ENCODE results near the gene NAA35.

The NAA35 gene

GRCh38 chr9:86061972-86062739, 121.2 kb downstream of the NAA35 start:
- in situ Hi-C loops (cut with MboI; ENCODE audit: low sequenced_read_pairs): no loop called here

GRCh38 chr9:86062845-86063693, 122.1 kb downstream of the NAA35 start:
- in situ Hi-C loops (cut with MboI; ENCODE audit: low sequenced_read_pairs): no loop called here

- in situ Hi-C loops (cut with MboI; ENCODE audit: low sequenced_read_pairs): no loop called here
Observed at GRCh38 chr9:86064220-86064619, 123.3 kb downstream of the NAA35 start.

- in situ Hi-C loops (cut with MboI; ENCODE audit: low sequenced_read_pairs): no loop called here
Observed at GRCh38 chr9:86069206-86069869, 128.4 kb downstream of the NAA35 start.
